ENCODE measurements around the gene ABHD10. TPM values are rescaled to one million over a fixed set of nuclear protein-coding genes. Genes with fewer than 3 reads are reported as not detected.

Gene ABHD10
- total RNA-seq, 1 donor from 2014 or later, result 82.9 TPM

- DNase-seq (ENCODE audit: low spot score), result no peak
- Histone ChIP-seq H3K4me2 (peak overlapping the region; percentile 90), H2AFZ (replicated peaks) (no peak overlapping the region), H3K27ac (no peak overlapping the region), H3K27me3 (peaks cover 5% of the 10 kb centered on the region), H3K36me3 (peaks cover 4% of the 10 kb centered on the region), H3K4me3 (peak overlapping the region; percentile 79), H3K79me2 (ENCODE audit: low read depth) (peaks cover 53% of the 10 kb centered on the region), H4K20me1 (ENCODE audit: low read depth) (peaks cover 7% of the 10 kb centered on the region), H3K4me1 (peaks cover 24% of the 10 kb centered on the region), H3K9me3 (ENCODE audit: low read depth) (no peaks in the 10 kb centered on the region), H3K9ac (no peak overlapping the region), H3F3A (ENCODE audit: low read depth) (peaks cover 14% of the 10 kb centered on the region)
- Mint-ChIP-seq H3K9me3 (no peaks in the 10 kb centered on the region), H3K27me3 (ENCODE audit: insufficient read depth, low read depth) (no peaks in the 10 kb centered on the region), H3K36me3 (peaks cover 14% of the 10 kb centered on the region), H3K4me3 (peak overlapping the region; percentile 94), H3K4me1 (peaks cover 27% of the 10 kb centered on the region), H3K27ac (no peak overlapping the region)
- no peak for TF ChIP-seq EZH2 (IDR thresholded peaks at IDR 0.05)
- no peak for TF ChIP-seq EZH2phosphoT487 (IDR thresholded peaks at IDR 0.05)
- no peak for TF ChIP-seq CTCF (IDR thresholded peaks at IDR 0.05)
These were observed 2.1 kb downstream of the ABHD10 start for GRCh38 chr3:111980716-111981456.

- H3K4me2 ChIP-seq, result peak overlapping the region; percentile 90
- H3K4me3 ChIP-seq, result peak overlapping the region; percentile 8
- peaks cover 17% of the 10 kb centered on the region for H3K36me3 Mint-ChIP-seq
These were observed 2.6 kb downstream of the ABHD10 start for GRCh38 chr3:111981457-111981763.

GRCh38 chr3:111984636-111985298 is 5.9 kb downstream of the ABHD10 start:
- Histone ChIP-seq H3K36me3 (peaks cover 15% of the 10 kb centered on the region), H3K9ac (no peak overlapping the region), H3F3A (ENCODE audit: low read depth) (peaks cover 22% of the 10 kb centered on the region), H3K4me3 (no peak overlapping the region), H3K27ac (no peak overlapping the region), H2AFZ (replicated peaks) (no peak overlapping the region), H3K27me3 (no peaks in the 10 kb centered on the region), H3K9me3 (ENCODE audit: low read depth) (no peaks in the 10 kb centered on the region), H4K20me1 (ENCODE audit: low read depth) (peaks cover 20% of the 10 kb centered on the region), H3K79me2 (ENCODE audit: low read depth) (peaks cover 52% of the 10 kb centered on the region), H3K4me1 (peaks cover 21% of the 10 kb centered on the region), H3K4me2 (no peak overlapping the region)
- TF ChIP-seq EZH2 (IDR thresholded peaks at IDR 0.05) (no peak), CTCF (IDR thresholded peaks at IDR 0.05) (no peak), EZH2phosphoT487 (IDR thresholded peaks at IDR 0.05) (no peak)
- Mint-ChIP-seq H3K9me3 (no peaks in the 10 kb centered on the region), H3K36me3 (peaks cover 25% of the 10 kb centered on the region), H3K27ac (no peak overlapping the region), H3K4me3 (no peak overlapping the region), H3K4me1 (peaks cover 27% of the 10 kb centered on the region), H3K27me3 (ENCODE audit: insufficient read depth, low read depth) (no peaks in the 10 kb centered on the region)
- no peak for DNase-seq (ENCODE audit: low spot score)

More at GRCh38 chr3:111981457-111981763, 2.6 kb downstream of the ABHD10 start:
- no peak overlapping the region for H3K27ac ChIP-seq
- no peak overlapping the region for H3K9ac ChIP-seq
- peaks cover 4% of the 10 kb centered on the region for H3K36me3 ChIP-seq
- peaks cover 14% of the 10 kb centered on the region for H3F3A ChIP-seq (ENCODE audit: low read depth)
- peaks cover 24% of the 10 kb centered on the region for H3K4me1 ChIP-seq
- peaks cover 27% of the 10 kb centered on the region for H3K4me1 Mint-ChIP-seq
- H4K20me1 ChIP-seq (ENCODE audit: low read depth), result peaks cover 7% of the 10 kb centered on the region
- H3K9me3 Mint-ChIP-seq, result no peaks in the 10 kb centered on the region
- H3K27me3 ChIP-seq, result peaks cover 5% of the 10 kb centered on the region
- H3K27ac Mint-ChIP-seq, result no peak overlapping the region
- no peak for DNase-seq (ENCODE audit: low spot score)
- H3K27me3 Mint-ChIP-seq (ENCODE audit: insufficient read depth, low read depth), result no peaks in the 10 kb centered on the region
- H3K9me3 ChIP-seq (ENCODE audit: low read depth), result no peaks in the 10 kb centered on the region
- TF ChIP-seq CTCF (IDR thresholded peaks at IDR 0.05), result no peak
- no peak for TF ChIP-seq EZH2 (IDR thresholded peaks at IDR 0.05)
- no peak for TF ChIP-seq EZH2phosphoT487 (IDR thresholded peaks at IDR 0.05)
- peaks cover 53% of the 10 kb centered on the region for H3K79me2 ChIP-seq (ENCODE audit: low read depth)
- H2AFZ ChIP-seq (replicated peaks), result no peak overlapping the region
- peak overlapping the region; percentile 69 for H3K4me3 Mint-ChIP-seq
